Measurements from ENCODE around the gene SULF2.

Gene SULF2

DNA sequence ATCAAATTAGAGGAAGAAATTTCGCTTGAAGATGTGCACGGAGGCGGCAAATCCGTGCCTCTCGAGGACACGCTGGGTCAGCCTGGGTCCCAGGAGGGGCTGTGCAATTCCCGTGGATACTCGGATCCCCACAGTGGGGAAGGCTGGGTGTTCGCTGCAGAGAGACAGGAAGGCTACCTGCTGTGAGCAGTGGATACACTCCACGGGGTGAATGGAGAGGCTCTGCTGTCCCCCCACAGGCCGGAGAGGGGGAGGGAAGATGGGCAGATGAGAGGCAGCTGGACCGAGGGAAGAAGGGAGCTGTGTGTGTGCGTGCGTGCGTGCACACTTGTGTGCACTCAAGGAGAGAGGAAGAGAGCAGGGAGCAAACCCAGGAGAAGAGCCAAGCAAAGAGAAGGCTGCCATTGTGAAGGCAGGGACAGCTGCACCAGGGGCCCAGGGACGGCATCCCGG is 57.3 kb downstream of the SULF2 start:
- TF ChIP-seq, protein P1, sequence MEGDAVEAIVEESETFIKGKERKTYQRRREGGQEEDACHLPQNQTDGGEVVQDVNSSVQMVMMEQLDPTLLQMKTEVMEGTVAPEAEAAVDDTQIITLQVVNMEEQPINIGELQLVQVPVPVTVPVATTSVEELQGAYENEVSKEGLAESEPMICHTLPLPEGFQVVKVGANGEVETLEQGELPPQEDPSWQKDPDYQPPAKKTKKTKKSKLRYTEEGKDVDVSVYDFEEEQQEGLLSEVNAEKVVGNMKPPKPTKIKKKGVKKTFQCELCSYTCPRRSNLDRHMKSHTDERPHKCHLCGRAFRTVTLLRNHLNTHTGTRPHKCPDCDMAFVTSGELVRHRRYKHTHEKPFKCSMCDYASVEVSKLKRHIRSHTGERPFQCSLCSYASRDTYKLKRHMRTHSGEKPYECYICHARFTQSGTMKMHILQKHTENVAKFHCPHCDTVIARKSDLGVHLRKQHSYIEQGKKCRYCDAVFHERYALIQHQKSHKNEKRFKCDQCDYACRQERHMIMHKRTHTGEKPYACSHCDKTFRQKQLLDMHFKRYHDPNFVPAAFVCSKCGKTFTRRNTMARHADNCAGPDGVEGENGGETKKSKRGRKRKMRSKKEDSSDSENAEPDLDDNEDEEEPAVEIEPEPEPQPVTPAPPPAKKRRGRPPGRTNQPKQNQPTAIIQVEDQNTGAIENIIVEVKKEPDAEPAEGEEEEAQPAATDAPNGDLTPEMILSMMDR (IDR thresholded peaks at IDR 0.05; ENCODE audit: low read depth, low read length, missing control alignments), result no peak
- DNase-seq (ENCODE audit: extremely low read depth, low read depth), result no peak
- H3K4me3 ChIP-seq (replicated peaks; ENCODE audit: low read depth, low read length), result no peak overlapping the region

DNA sequence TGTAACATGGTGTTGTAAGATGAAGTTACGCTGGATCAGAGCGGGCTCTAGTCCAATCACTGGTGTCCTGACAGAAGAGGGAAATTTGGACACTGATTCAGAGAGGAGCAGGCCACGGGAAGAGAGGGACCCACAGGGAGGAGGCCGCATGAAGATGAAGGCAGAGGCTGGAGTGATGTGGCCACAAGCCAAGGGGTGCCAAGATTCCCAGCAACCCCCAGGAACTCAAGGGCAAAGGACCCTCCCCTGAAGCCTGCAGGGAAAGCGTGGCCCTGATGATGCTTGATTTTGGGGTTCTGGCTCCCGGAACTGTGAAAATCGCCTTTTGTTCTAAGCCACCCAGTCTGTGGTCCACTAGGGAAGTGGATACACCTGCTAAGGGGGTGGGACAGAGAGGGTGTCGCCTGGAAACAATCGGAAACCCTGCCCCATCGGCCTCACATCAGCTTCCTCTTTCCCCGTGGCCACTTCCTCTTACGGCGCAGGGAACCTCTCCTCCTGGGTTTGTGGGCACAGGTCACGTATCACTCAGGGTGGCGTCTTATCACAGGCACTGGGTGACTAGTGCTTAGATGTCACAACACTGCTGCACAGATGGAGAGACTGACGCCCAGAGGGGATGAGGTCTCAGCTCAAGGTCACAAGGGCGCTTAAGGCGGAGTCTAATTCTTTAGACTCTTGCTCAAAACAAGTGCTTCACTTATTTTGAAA is 58.0 kb downstream of the SULF2 start:
- no peak overlapping the region for H3K4me3 ChIP-seq (replicated peaks; ENCODE audit: low read depth, low read length)
- no peak for DNase-seq (ENCODE audit: extremely low read depth, low read depth)

DNA sequence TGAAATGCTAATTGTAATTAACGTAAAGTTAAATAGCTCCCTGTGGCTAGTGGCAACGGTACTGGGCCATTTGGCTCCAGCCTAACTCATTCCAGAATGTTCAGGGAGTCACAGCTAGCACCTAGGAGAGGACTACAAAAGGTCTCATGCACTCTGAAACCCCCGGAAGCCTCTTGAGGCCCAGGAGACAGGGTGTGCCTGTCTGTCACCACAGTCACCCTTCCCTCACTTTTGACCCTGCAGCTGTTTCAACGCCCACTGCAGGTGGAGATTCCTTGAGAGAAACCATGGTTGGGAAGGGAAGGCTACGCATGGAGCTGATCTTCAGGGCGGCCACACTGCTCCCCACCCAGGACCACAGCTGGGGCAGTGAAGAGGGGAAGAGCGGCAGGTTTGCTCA is 58.6 kb downstream of the SULF2 start:
- H3K4me3 ChIP-seq (replicated peaks; ENCODE audit: low read depth, low read length), result no peak overlapping the region
- DNase-seq (ENCODE audit: extremely low read depth, low read depth), result no peak
- TF ChIP-seq, protein P1 (IDR thresholded peaks at IDR 0.05; ENCODE audit: low read depth, low read length, missing control alignments), result no peak

More for the DNA sequence above, 58.0 kb downstream of the SULF2 start:
- TF ChIP-seq, protein P1 (IDR thresholded peaks at IDR 0.05; ENCODE audit: low read depth, low read length, missing control alignments), result no peak

DNA sequence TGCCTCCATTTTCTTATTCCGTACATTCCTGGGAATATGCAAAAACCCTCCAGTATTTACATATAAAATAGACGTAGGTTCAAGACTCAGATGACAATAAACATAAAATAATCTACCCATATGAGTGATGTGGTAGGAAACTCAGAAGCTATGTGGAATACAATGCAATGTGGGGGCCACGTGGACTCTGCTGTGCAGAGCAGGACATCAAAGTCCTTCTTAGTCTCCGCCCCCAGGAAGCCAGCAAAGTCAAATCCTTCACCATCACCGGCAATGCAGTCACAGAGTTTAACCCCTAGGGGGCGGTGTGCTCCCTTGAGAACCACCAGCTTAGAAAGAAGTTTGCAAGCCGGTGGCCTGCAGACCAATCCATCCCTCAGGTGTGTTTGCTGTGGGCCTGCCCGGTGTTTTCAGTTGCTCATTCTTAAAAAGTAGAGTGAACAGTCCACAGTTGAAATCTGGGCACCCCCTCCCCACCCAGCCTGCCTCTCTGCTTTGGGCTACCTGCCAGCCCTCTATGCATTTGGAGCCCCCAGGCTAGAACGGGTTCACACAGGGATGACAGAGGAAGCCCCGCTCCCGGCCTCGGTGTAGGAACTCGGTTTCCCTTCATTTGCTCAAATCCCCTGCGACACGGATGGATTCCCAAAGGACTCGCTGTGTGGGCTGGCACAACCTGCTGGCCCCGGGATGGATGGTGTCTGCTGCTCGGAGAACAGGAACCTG is 59.9 kb downstream of the SULF2 start:
- H3K4me3 ChIP-seq (replicated peaks; ENCODE audit: low read depth, low read length), result no peak overlapping the region
- TF ChIP-seq, protein P1 (IDR thresholded peaks at IDR 0.05; ENCODE audit: low read depth, low read length, missing control alignments), result peak; percentile 94
- DNase-seq (ENCODE audit: extremely low read depth, low read depth), result peak; percentile 81

DNA sequence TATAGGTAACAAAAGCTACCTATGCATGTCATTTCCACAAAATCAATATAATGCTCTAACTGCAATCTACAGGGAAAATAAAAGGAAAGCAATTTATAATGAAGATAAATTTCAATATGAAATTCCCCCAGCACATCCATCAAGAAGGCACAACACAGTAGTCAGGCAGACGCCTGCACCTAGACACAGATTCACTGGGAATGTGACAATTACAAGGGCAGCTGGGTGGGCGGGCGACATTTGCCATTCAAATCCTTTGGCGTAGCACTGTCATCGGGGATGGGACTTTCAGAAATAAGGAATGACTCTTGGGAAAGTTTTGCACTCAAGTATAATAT is 60.4 kb downstream of the SULF2 start:
- DNase-seq (ENCODE audit: extremely low read depth, low read depth), result no peak
- TF ChIP-seq, protein P1 (IDR thresholded peaks at IDR 0.05; ENCODE audit: low read depth, low read length, missing control alignments), result no peak
- no peak overlapping the region for H3K4me3 ChIP-seq (replicated peaks; ENCODE audit: low read depth, low read length)

DNA sequence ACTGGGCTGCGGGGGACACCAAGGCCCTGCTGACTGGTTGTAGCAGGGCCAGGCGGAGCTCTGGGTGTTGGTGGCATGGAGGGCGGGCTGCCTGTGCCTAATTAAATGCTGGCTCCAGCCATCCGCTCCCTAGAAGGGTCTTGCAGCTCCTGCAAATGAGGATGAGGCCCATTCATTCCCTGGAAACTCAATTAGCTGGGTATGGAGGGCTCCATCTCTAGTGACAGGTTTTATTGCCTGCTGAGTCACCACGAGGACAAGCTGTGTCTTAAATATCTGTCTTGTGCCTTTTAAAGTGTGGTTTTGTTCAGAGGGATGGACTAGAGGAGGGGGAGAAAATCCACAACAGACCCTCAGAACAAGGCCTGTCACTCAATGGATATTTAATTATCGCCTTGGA is 60.9 kb downstream of the SULF2 start:
- H3K4me3 ChIP-seq (replicated peaks; ENCODE audit: low read depth, low read length), result no peak overlapping the region
- DNase-seq (ENCODE audit: extremely low read depth, low read depth), result no peak
- TF ChIP-seq, protein P1 (IDR thresholded peaks at IDR 0.05; ENCODE audit: low read depth, low read length, missing control alignments), result no peak
